HEK293 (cell line): Measurements from ENCODE around the gene ABCB10.
A peak's percentile ranks its signal among the peaks of the same experiment; 100 is the strongest.

ENCODE experiments used
- GFI1B ChIP-seq: fragments of 450-650 bp; formaldehyde crosslinking; IDR thresholded peaks from 2 replicates; pipeline ENCODE4 v1.5.1; 2016; ENCODE audit warnings: missing biosample characterization, missing genetic modification characterization
- KLF10 ChIP-seq: fragments of 450-650 bp; IDR thresholded peaks from 2 replicates; pipeline ENCODE4 v1.5.1; 2018; ENCODE audit warnings: missing biosample characterization, mild to moderate bottlenecking, missing genetic modification characterization
- MEIS1 ChIP-seq: sonication (generic); formaldehyde crosslinking; IDR thresholded peaks from 2 replicates; pipeline ENCODE4 v1.8.1; 2022; ENCODE audit warnings: missing genetic modification reagents, mild to moderate bottlenecking, borderline replicate concordance
- SALL2 ChIP-seq: fragments of 450-650 bp; formaldehyde crosslinking; IDR thresholded peaks from 2 replicates; pipeline ENCODE4 v1.5.0; 2017; ENCODE audit warnings: missing biosample characterization, mild to moderate bottlenecking, missing genetic modification characterization, borderline replicate concordance
- ZBTB49 ChIP-seq: fragments of 450-650 bp; formaldehyde crosslinking; IDR thresholded peaks from 2 replicates; pipeline ENCODE4 v1.5.1; 2016; ENCODE audit warnings: missing biosample characterization, missing genetic modification characterization, low read depth
- ZBTB7A ChIP-seq: fragments of 450-650 bp; formaldehyde crosslinking; IDR thresholded peaks from 2 replicates; pipeline ENCODE4 v1.5.1; 2016; ENCODE audit warnings: low read depth, missing biosample characterization, missing genetic modification characterization
- ZFP37 ChIP-seq: fragments of 450-650 bp; formaldehyde crosslinking; IDR thresholded peaks from 2 replicates; pipeline ENCODE4 v1.5.1; 2016; ENCODE audit warnings: missing biosample characterization, missing genetic modification characterization
- ZNF10 ChIP-seq: fragments of 450-650 bp; formaldehyde crosslinking; IDR thresholded peaks from 2 replicates; pipeline ENCODE4 v1.5.1; 2017; ENCODE audit warnings: missing biosample characterization, missing genetic modification characterization
- ZNF155 ChIP-seq: fragments of 450-650 bp; formaldehyde crosslinking; IDR thresholded peaks from 2 replicates; pipeline ENCODE4 v1.5.1; 2016; ENCODE audit warnings: missing biosample characterization, missing genetic modification characterization
- ZNF184 ChIP-seq: fragments of 450-650 bp; IDR thresholded peaks from 2 replicates; pipeline ENCODE4 v1.5.1; 2018; ENCODE audit warnings: missing biosample characterization, mild to moderate bottlenecking, missing genetic modification characterization
- ZNF202 ChIP-seq: fragments of 450-650 bp; formaldehyde crosslinking; IDR thresholded peaks from 2 replicates; pipeline ENCODE4 v1.5.1; 2016; ENCODE audit warnings: missing biosample characterization, missing genetic modification characterization, borderline replicate concordance
- ZNF26 ChIP-seq: fragments of 450-650 bp; formaldehyde crosslinking; IDR thresholded peaks from 2 replicates; pipeline ENCODE4 v1.5.1; 2016; ENCODE audit warnings: missing biosample characterization, missing genetic modification characterization
- ZNF266 ChIP-seq: fragments of 450-650 bp; formaldehyde crosslinking; IDR thresholded peaks from 2 replicates; pipeline ENCODE4 v1.5.1; 2016; ENCODE audit warnings: missing biosample characterization, missing genetic modification characterization, low read depth
- ZNF274 ChIP-seq, 2 experiments: fragments of 200-500 bp in 1 of 2; fragments of 450-650 bp in 1 of 2; sonication (Bioruptor generic) in 1 of 2; formaldehyde crosslinking in 1 of 2; IDR thresholded peaks; 2 replicates each; pipeline versions ENCODE4 v1.5.1 to v1.6.1; 2014 to 2016; ENCODE audit warnings: borderline replicate concordance in 1 of 2, inconsistent platforms in 1 of 2, low read length in 1 of 2, missing biosample characterization in 1 of 2, missing genetic modification characterization in 1 of 2
- ZNF341 ChIP-seq: fragments of 450-650 bp; formaldehyde crosslinking; IDR thresholded peaks from 2 replicates; pipeline ENCODE4; 2016; ENCODE audit warnings: low read depth, missing biosample characterization, missing genetic modification characterization
- ZNF354C ChIP-seq: fragments of 450-650 bp; formaldehyde crosslinking; IDR thresholded peaks from 2 replicates; pipeline ENCODE4 v1.5.1; 2016; ENCODE audit warnings: missing biosample characterization, missing genetic modification characterization, low read depth, borderline replicate concordance
- ZNF394 ChIP-seq: fragments of 450-650 bp; formaldehyde crosslinking; IDR thresholded peaks from 2 replicates; pipeline ENCODE4 v1.5.1; 2016; ENCODE audit warnings: missing biosample characterization, missing genetic modification characterization, mild to moderate bottlenecking, moderate library complexity, borderline replicate concordance
- ZNF558 ChIP-seq: fragments of 450-650 bp; formaldehyde crosslinking; IDR thresholded peaks from 2 replicates; pipeline ENCODE4 v1.5.1; 2016; ENCODE audit warnings: missing biosample characterization, missing genetic modification characterization
- ZNF560 ChIP-seq: fragments of 450-650 bp; formaldehyde crosslinking; IDR thresholded peaks from 2 replicates; pipeline ENCODE4 v1.5.1; 2017; ENCODE audit warnings: missing biosample characterization, missing genetic modification characterization, borderline replicate concordance
- ZNF626 ChIP-seq: fragments of 450-650 bp; sonication (Bioruptor Pico); formaldehyde crosslinking; IDR thresholded peaks from 2 replicates; pipeline ENCODE4 v1.5.1; 2018; ENCODE audit warnings: missing biosample characterization, missing genetic modification characterization, inconsistent platforms
- ZNF658 ChIP-seq: fragments of 450-650 bp; formaldehyde crosslinking; IDR thresholded peaks from 2 replicates; pipeline ENCODE4; 2016; ENCODE audit warnings: missing biosample characterization, missing genetic modification characterization
- ZNF791 ChIP-seq: fragments of 450-650 bp; formaldehyde crosslinking; IDR thresholded peaks from 2 replicates; pipeline ENCODE4 v1.5.1; 2016; ENCODE audit warnings: missing biosample characterization, missing genetic modification characterization
- TF ChIP-seq, protein P1 (sequence below): fragments of 450-650 bp; formaldehyde crosslinking; IDR thresholded peaks from 2 replicates; pipeline ENCODE4 v1.5.1; 2016; ENCODE audit warnings: missing biosample characterization, missing genetic modification characterization
- TF ChIP-seq, protein P2 (sequence below): fragments of 450-650 bp; formaldehyde crosslinking; IDR thresholded peaks from 2 replicates; pipeline ENCODE4 v1.5.1; 2016; ENCODE audit warnings: missing biosample characterization, missing genetic modification characterization
- TF ChIP-seq, protein P3 (sequence below): fragments of 450-650 bp; formaldehyde crosslinking; IDR thresholded peaks from 2 replicates; pipeline ENCODE4 v1.5.1; 2016; ENCODE audit warnings: missing biosample characterization, missing genetic modification characterization

The ABCB10 gene

DNA sequence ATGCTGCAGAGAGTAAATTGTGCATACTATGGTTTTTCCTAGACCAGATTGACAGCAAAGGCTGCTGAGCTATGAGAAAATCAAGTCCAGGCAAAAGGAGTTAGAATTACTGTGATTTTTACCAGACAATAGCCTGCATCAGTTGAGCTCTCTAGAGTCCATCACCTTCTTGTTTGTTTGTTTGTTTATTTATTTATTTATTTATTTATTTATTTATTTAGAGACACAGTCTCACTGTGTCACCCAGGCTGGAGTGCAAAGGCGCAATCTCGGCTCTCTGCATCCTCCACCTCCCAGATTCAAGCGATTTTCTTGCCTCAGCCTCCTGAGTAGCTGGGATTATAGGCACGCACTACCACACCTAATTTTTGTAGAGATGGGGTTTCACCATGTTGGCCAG, 24.2 kb upstream of the ABCB10 start (continued):
- TF ChIP-seq, protein P1, sequence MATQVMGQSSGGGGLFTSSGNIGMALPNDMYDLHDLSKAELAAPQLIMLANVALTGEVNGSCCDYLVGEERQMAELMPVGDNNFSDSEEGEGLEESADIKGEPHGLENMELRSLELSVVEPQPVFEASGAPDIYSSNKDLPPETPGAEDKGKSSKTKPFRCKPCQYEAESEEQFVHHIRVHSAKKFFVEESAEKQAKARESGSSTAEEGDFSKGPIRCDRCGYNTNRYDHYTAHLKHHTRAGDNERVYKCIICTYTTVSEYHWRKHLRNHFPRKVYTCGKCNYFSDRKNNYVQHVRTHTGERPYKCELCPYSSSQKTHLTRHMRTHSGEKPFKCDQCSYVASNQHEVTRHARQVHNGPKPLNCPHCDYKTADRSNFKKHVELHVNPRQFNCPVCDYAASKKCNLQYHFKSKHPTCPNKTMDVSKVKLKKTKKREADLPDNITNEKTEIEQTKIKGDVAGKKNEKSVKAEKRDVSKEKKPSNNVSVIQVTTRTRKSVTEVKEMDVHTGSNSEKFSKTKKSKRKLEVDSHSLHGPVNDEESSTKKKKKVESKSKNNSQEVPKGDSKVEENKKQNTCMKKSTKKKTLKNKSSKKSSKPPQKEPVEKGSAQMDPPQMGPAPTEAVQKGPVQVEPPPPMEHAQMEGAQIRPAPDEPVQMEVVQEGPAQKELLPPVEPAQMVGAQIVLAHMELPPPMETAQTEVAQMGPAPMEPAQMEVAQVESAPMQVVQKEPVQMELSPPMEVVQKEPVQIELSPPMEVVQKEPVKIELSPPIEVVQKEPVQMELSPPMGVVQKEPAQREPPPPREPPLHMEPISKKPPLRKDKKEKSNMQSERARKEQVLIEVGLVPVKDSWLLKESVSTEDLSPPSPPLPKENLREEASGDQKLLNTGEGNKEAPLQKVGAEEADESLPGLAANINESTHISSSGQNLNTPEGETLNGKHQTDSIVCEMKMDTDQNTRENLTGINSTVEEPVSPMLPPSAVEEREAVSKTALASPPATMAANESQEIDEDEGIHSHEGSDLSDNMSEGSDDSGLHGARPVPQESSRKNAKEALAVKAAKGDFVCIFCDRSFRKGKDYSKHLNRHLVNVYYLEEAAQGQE, result peak; percentile 49; the same call in 1 of the 2 replicates
- TF ChIP-seq MEIS1, result no peak
- no peak for TF ChIP-seq ZNF658 (tag by site-specific recombination)
- no peak for TF ChIP-seq ZNF26 (tag by site-specific recombination)
- peak; percentile 68; the same call in 1 of the 2 replicates for TF ChIP-seq ZNF266 (tag by site-specific recombination)
- TF ChIP-seq SALL2, result no peak
- no peak for TF ChIP-seq ZNF341 (tag by site-specific recombination)
- no peak for TF ChIP-seq ZFP37 (tag by site-specific recombination)
- 0 out of 2 replicates have a peak, but pooled peaks have one; percentile 31 for TF ChIP-seq GFI1B (tag by site-specific recombination)
- no peak for TF ChIP-seq ZBTB7A (tag by site-specific recombination)
- TF ChIP-seq ZNF394 (tag by site-specific recombination), result 0 out of 2 replicates have a peak, but pooled peaks have one; percentile 69
- no peak for TF ChIP-seq ZNF274 (IDR thresholded peaks at IDR 0.05; ENCODE audit: low read length)
- TF ChIP-seq ZNF274 (tag by site-specific recombination; IDR thresholded peaks at IDR 0.05; ENCODE audit: borderline replicate concordance), result no peak
- peak; percentile 75; the same call in 1 of the 2 replicates for TF ChIP-seq ZNF560
- TF ChIP-seq ZNF791 (tag by site-specific recombination), result 0 out of 2 replicates have a peak, but pooled peaks have one; percentile 45
- TF ChIP-seq, protein P2, sequence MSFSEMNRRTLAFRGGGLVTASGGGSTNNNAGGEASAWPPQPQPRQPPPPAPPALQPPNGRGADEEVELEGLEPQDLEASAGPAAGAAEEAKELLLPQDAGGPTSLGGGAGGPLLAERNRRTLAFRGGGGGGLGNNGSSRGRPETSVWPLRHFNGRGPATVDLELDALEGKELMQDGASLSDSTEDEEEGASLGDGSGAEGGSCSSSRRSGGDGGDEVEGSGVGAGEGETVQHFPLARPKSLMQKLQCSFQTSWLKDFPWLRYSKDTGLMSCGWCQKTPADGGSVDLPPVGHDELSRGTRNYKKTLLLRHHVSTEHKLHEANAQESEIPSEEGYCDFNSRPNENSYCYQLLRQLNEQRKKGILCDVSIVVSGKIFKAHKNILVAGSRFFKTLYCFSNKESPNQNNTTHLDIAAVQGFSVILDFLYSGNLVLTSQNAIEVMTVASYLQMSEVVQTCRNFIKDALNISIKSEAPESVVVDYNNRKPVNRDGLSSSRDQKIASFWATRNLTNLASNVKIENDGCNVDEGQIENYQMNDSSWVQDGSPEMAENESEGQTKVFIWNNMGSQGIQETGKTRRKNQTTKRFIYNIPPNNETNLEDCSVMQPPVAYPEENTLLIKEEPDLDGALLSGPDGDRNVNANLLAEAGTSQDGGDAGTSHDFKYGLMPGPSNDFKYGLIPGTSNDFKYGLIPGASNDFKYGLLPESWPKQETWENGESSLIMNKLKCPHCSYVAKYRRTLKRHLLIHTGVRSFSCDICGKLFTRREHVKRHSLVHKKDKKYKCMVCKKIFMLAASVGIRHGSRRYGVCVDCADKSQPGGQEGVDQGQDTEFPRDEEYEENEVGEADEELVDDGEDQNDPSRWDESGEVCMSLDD (tag by site-specific recombination), result no peak
- no peak for TF ChIP-seq KLF10 (tag by site-specific recombination)
- no peak for TF ChIP-seq ZBTB49 (tag by site-specific recombination)
- TF ChIP-seq ZNF10 (tag by site-specific recombination), result no peak
- TF ChIP-seq, protein P3, sequence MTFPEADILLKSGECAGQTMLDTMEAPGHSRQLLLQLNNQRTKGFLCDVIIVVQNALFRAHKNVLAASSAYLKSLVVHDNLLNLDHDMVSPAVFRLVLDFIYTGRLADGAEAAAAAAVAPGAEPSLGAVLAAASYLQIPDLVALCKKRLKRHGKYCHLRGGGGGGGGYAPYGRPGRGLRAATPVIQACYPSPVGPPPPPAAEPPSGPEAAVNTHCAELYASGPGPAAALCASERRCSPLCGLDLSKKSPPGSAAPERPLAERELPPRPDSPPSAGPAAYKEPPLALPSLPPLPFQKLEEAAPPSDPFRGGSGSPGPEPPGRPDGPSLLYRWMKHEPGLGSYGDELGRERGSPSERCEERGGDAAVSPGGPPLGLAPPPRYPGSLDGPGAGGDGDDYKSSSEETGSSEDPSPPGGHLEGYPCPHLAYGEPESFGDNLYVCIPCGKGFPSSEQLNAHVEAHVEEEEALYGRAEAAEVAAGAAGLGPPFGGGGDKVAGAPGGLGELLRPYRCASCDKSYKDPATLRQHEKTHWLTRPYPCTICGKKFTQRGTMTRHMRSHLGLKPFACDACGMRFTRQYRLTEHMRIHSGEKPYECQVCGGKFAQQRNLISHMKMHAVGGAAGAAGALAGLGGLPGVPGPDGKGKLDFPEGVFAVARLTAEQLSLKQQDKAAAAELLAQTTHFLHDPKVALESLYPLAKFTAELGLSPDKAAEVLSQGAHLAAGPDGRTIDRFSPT (tag by site-specific recombination), result no peak
- no peak for TF ChIP-seq ZNF626 (tag by site-specific recombination)
- TF ChIP-seq ZNF558 (tag by site-specific recombination), result no peak
- 0 out of 2 replicates have a peak, but pooled peaks have one; percentile 80 for TF ChIP-seq ZNF202 (tag by site-specific recombination)
- no peak for TF ChIP-seq ZNF155 (tag by site-specific recombination)
- 0 out of 2 replicates have a peak, but pooled peaks have one; percentile 36 for TF ChIP-seq ZNF354C (tag by site-specific recombination)
- no peak for TF ChIP-seq ZNF184
